HEK293 (cell line): ENCODE measurements around the gene MBNL2.

Experiments used
- CTCF ChIP-seq: fragments of 450-650 bp; formaldehyde crosslinking; IDR thresholded peaks from 2 replicates; pipeline ENCODE4 v1.5.1; 2016; ENCODE audit warnings: missing biosample characterization, missing genetic modification characterization
- ELK4 ChIP-seq: IDR thresholded peaks from 2 replicates; pipeline ENCODE4 v1.6.1; 2011; ENCODE audit warnings: mild to moderate bottlenecking, low read depth, low read length, borderline replicate concordance
- MYNN ChIP-seq: fragments of 450-650 bp; formaldehyde crosslinking; IDR thresholded peaks from 2 replicates; pipeline ENCODE4 v1.5.1; 2016; ENCODE audit warnings: missing biosample characterization, missing genetic modification characterization, borderline replicate concordance
- PRDM6 ChIP-seq: fragments of 450-650 bp; formaldehyde crosslinking; IDR thresholded peaks from 2 replicates; pipeline ENCODE4 v1.5.1; 2017; ENCODE audit warnings: missing biosample characterization, missing genetic modification characterization
- SP2 ChIP-seq: fragments of 450-650 bp; formaldehyde crosslinking; IDR thresholded peaks from 2 replicates; pipeline ENCODE4 v1.5.1; 2016; ENCODE audit warnings: missing biosample characterization, missing genetic modification characterization
- TSHZ1 ChIP-seq: fragments of 450-650 bp; formaldehyde crosslinking; IDR thresholded peaks from 2 replicates; pipeline ENCODE4 v1.5.1; 2016; ENCODE audit warnings: missing biosample characterization, missing genetic modification characterization, borderline replicate concordance
- ZBTB49 ChIP-seq: fragments of 450-650 bp; formaldehyde crosslinking; IDR thresholded peaks from 2 replicates; pipeline ENCODE4 v1.5.1; 2016; ENCODE audit warnings: missing biosample characterization, missing genetic modification characterization, low read depth
- ZNF157 ChIP-seq: fragments of 450-650 bp; formaldehyde crosslinking; IDR thresholded peaks from 2 replicates; pipeline ENCODE4 v1.5.1; 2016; ENCODE audit warnings: missing biosample characterization, missing genetic modification characterization
- ZNF184 ChIP-seq: fragments of 450-650 bp; IDR thresholded peaks from 2 replicates; pipeline ENCODE4 v1.5.1; 2018; ENCODE audit warnings: missing biosample characterization, mild to moderate bottlenecking, missing genetic modification characterization
- ZNF223 ChIP-seq: fragments of 450-650 bp; formaldehyde crosslinking; IDR thresholded peaks from 2 replicates; pipeline ENCODE4 v1.5.1; 2016; ENCODE audit warnings: missing biosample characterization, missing genetic modification characterization
- ZNF274 ChIP-seq, 2 experiments: fragments of 200-500 bp in 1 of 2; fragments of 450-650 bp in 1 of 2; sonication (Bioruptor generic) in 1 of 2; formaldehyde crosslinking in 1 of 2; IDR thresholded peaks; 2 replicates each; pipeline versions ENCODE4 v1.5.1 to v1.6.1; 2014 to 2016; ENCODE audit warnings: borderline replicate concordance in 1 of 2, inconsistent platforms in 1 of 2, low read length in 1 of 2, missing biosample characterization in 1 of 2, missing genetic modification characterization in 1 of 2
- ZNF549 ChIP-seq: fragments of 450-650 bp; IDR thresholded peaks from 2 replicates; pipeline ENCODE4 v1.5.1; 2018; ENCODE audit warnings: missing biosample characterization, missing genetic modification characterization, mild to moderate bottlenecking, inconsistent platforms, moderate library complexity
- ZNF580 ChIP-seq: fragments of 450-650 bp; formaldehyde crosslinking; IDR thresholded peaks from 2 replicates; pipeline ENCODE4 v1.5.1; 2016; ENCODE audit warnings: missing biosample characterization, missing genetic modification characterization
- ZNF707 ChIP-seq: fragments of 450-650 bp; formaldehyde crosslinking; IDR thresholded peaks from 2 replicates; pipeline ENCODE4 v1.5.1; 2016; ENCODE audit warnings: missing biosample characterization, missing genetic modification characterization

GRCh38 chr13:97256343-97256783 is 34.2 kb downstream of the MBNL2 start:
- no peak for TF ChIP-seq SP2
- TF ChIP-seq ELK4: no peak
- TF ChIP-seq CTCF: no peak
- no peak for TF ChIP-seq ZNF549
- no peak for TF ChIP-seq ZNF580 (tag by site-specific recombination)
- TF ChIP-seq ZNF184 (tag by site-specific recombination): peak; percentile 13; the same call in 1 of the 2 replicates
- no peak for TF ChIP-seq ZBTB49 (tag by site-specific recombination)
- no peak for TF ChIP-seq ZNF707 (tag by site-specific recombination)
- no peak for TF ChIP-seq ZNF274 (IDR thresholded peaks at IDR 0.05; ENCODE audit: low read length)
- no peak for TF ChIP-seq ZNF274 (tag by site-specific recombination; IDR thresholded peaks at IDR 0.05; ENCODE audit: borderline replicate concordance)
- TF ChIP-seq PRDM6 (tag by site-specific recombination): peak; percentile 88
- TF ChIP-seq ZNF157 (tag by site-specific recombination): no peak
- peak; percentile 41; the same call in 1 of the 2 replicates for TF ChIP-seq TSHZ1 (tag by site-specific recombination)
- no peak for TF ChIP-seq ZNF223 (tag by site-specific recombination)
- no peak for TF ChIP-seq MYNN (tag by site-specific recombination)
